RWPE1 (cell line): ENCODE data around the gene SLC6A17.

ENCODE experiments used
- CTCF ChIA-PET: fragments of 350-600 bp; sonication (Branson Sonifier 250); formaldehyde crosslinking; extraction: SDS; loops from one replicate; lab custom pipeline; 2021; lab: Yijun Ruan, JAX
- POLR2A ChIA-PET: fragments of 400-600 bp; formaldehyde crosslinking; extraction: SDS; loops from one replicate; lab custom pipeline; 2020; ENCODE audit warnings: antibody characterized with exemption; ENCODE audit not compliant: low non-redundant PET; lab: Yijun Ruan, JAX
- DNase-seq: peaks from one replicate; pipeline ENCODE4 v3.0.0; 2012; ENCODE audit warnings: low spot score
- H3K27ac ChIP-seq: fragments of 450-650 bp; 2 replicates; pipeline ENCODE4 v1.5.1; 2017
- CTCF ChIP-seq: fragments of 450-650 bp; conservative IDR thresholded peaks from 2 replicates; pipeline ENCODE4 v1.5.1; 2017; ENCODE audit warnings: low read depth, mild to moderate bottlenecking

The SLC6A17 gene

GRCh38 chr1:110249256-110249655 is 99.0 kb downstream of the SLC6A17 start:
- H3K27ac ChIP-seq = no peak overlapping the region
- ChIA-PET POLR2A (no interaction called here), CTCF (no interaction called here)
- no peak for TF ChIP-seq CTCF
- no peak for DNase-seq

GRCh38 chr1:110250008-110250407 is 99.7 kb downstream of the SLC6A17 start:
- ChIA-PET POLR2A (no interaction called here), CTCF (interaction anchor here (0.7 kb wide), 1 partner anchor 49 kb away, joined by 3 read pairs; no protein-coding TSS in a partner anchor)
- DNase-seq = no peak
- no peak overlapping the region for H3K27ac ChIP-seq
- no peak for TF ChIP-seq CTCF

GRCh38 chr1:110250749-110251148 is 100.5 kb downstream of the SLC6A17 start:
- POLR2A ChIA-PET = no interaction called here
- no peak for DNase-seq
- CTCF ChIA-PET = no interaction called here
- H3K27ac ChIP-seq = no peak overlapping the region
- TF ChIP-seq CTCF = no peak
